HepG2 (cell line): ENCODE measurements around the gene GDF7. TPM values are rescaled to one million over a fixed set of nuclear protein-coding genes. Genes with fewer than 3 reads are reported as not detected.

ENCODE experiments used
- ADNP ChIP-seq: sonication (generic); formaldehyde crosslinking; IDR thresholded peaks from 2 replicates; pipeline ENCODE4 v1.4.0; 2020; ENCODE audit warnings: missing genetic modification reagents
- AKAP8 ChIP-seq: sonication (generic); formaldehyde crosslinking; IDR thresholded peaks from 2 replicates; pipeline ENCODE4 v1.5.1; 2020; ENCODE audit warnings: mild to moderate bottlenecking, missing genetic modification reagents
- BRD4 ChIP-seq: sonication (generic); formaldehyde crosslinking; IDR thresholded peaks from 2 replicates; pipeline ENCODE4 v1.4.0; 2020; ENCODE audit warnings: missing genetic modification reagents
- GMEB1 ChIP-seq: sonication (generic); formaldehyde crosslinking; IDR thresholded peaks from 2 replicates; pipeline ENCODE4 v1.5.1; 2020; ENCODE audit warnings: missing genetic modification reagents, mild to moderate bottlenecking, borderline replicate concordance
- NCOA5 ChIP-seq: sonication (generic); formaldehyde crosslinking; IDR thresholded peaks from 2 replicates; pipeline ENCODE4 v1.4.0; 2020; ENCODE audit warnings: missing genetic modification reagents
- POLR2AphosphoS2 ChIP-seq: IDR thresholded peaks from 2 replicates; pipeline ENCODE4 v1.6.1; 2011; ENCODE audit warnings: low read depth, low read length, improper control_type of control experiment
- ZBTB33 ChIP-seq: sonication (generic); formaldehyde crosslinking; IDR thresholded peaks from 2 replicates; pipeline ENCODE4 v1.4.0; 2020; ENCODE audit warnings: missing genetic modification reagents
- ZBTB40 ChIP-seq, 2 experiments: fragments of 450-650 bp in 1 of 2; sonication (generic) in 1 of 2; formaldehyde crosslinking in 1 of 2; IDR thresholded peaks; 2 replicates each; pipeline versions ENCODE4 v1.6.1 to v1.8.0; 2016 to 2022; ENCODE audit warnings: antibody characterized with exemption in 1 of 2, mild to moderate bottlenecking in 1 of 2, missing genetic modification reagents in 1 of 2
- ZMYM4 ChIP-seq: sonication (generic); formaldehyde crosslinking; IDR thresholded peaks from 2 replicates; pipeline ENCODE4 v1.8.1; 2023; ENCODE audit warnings: mild to moderate bottlenecking, missing genetic modification reagents
- ZNF235 ChIP-seq: sonication (generic); formaldehyde crosslinking; IDR thresholded peaks from 2 replicates; pipeline ENCODE4 v1.8.1; 2023; ENCODE audit warnings: mild to moderate bottlenecking, missing genetic modification reagents, borderline replicate concordance
- polyA plus RNA-seq, 8 experiments: library from polyadenylated mRNA; depleted of rRNA in 3 of 8; stranded (reverse) in 7 of 8; unstranded in 1 of 8; fragments of >200 nt; fragmentation: Illumina TruSeq in 4 of 8; extraction: Trizol in 4 of 8; gene quantifications; 2 replicates each; pipeline versions ENCODE4 v1.2.1 to v1.2.3, GENCODE V29; 2011 to 2016; ENCODE audit warnings: low read depth in 4 of 8, missing spikeins in 1 of 8, mixed read lengths in 1 of 8; ENCODE audit not compliant: insufficient read depth in 1 of 8
- total RNA-seq, 5 experiments: library from RNA; depleted of rRNA; stranded (reverse); fragments of >200 nt; fragmentation: Illumina TruSeq; extraction: Trizol; gene quantifications; 2 replicates each; pipeline ENCODE4 v1.2.3, GENCODE V29; 2016; ENCODE audit warnings: low read depth in 1 of 5
- TF ChIP-seq, protein P1 (sequence below): sonication (generic); formaldehyde crosslinking; IDR thresholded peaks from 2 replicates; pipeline ENCODE4 v1.4.0; 2020; ENCODE audit warnings: mild to moderate bottlenecking, missing genetic modification reagents
- TF ChIP-seq, protein P2 (sequence below): conservative IDR thresholded peaks from 2 replicates; pipeline ENCODE4 v1.6.1; 2018; ENCODE audit warnings: missing genetic modification reagents

The GDF7 gene
- total and polyA plus RNA-seq, 2 of the 13 experiments (the other 11 are each of a cell fraction or from before 2014, with no cell fraction given), result 1.6 to 15.0 TPM

DNA sequence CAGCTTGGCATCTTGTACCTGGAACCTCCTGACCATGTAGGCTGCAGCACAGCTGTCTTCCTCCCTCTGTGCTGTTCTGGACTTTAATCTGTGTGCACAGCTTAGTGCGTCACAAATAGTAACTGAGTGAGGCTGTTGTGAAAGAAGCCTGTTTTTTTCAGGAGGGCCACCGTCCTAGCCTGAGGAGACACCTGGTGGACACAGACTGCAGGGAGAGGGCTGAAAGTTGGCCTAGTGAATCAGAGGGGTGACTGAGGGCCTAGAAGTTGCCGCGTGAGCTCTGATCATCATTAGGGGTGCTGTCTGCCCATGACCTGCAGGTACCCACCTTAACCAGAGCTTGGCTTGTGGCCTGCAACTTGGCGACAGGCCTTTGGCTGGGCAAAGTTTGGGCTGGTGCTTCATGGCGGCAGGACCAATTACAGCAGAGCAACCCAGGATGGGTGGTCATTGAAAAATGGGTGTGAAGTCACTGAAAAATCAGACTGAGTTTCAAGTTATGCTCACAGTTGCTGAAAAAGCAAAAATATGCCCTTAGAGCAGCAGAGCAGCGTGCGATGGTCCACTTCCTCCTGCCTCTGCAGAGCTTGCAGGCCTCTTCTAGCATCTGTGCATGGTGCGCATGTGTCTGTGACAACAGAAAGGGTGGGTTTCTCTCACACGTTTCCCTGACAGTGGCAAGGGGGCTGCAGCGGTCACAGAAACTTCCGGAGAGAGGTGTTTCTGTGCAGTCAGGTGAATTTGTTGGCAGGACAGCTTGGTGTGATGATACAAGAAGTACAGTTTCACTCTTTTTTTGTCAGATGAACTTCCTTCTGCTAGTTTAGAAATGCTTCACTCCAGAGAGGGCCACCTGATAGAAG is 9.6 kb downstream of the GDF7 start (continued):
- TF ChIP-seq ZBTB40 (IDR thresholded peaks at IDR 0.05), result no peak
- peak; percentile 57 for TF ChIP-seq ZBTB40 (CRISPR knock-in tag; IDR thresholded peaks at IDR 0.05)
- TF ChIP-seq NCOA5, result no peak
- peak; percentile 72 for TF ChIP-seq ZBTB33 (CRISPR knock-in tag)
- no peak; the same call in 1 of the 2 replicates for TF ChIP-seq POLR2AphosphoS2
- TF ChIP-seq AKAP8 (CRISPR knock-in tag), result peak; percentile 87
- TF ChIP-seq, protein P1, sequence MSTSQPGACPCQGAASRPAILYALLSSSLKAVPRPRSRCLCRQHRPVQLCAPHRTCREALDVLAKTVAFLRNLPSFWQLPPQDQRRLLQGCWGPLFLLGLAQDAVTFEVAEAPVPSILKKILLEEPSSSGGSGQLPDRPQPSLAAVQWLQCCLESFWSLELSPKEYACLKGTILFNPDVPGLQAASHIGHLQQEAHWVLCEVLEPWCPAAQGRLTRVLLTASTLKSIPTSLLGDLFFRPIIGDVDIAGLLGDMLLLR (CRISPR knock-in tag), result peak; percentile 69; the same call in 1 of the 2 replicates
- TF ChIP-seq BRD4, result 0 out of 2 replicates have a peak, but pooled peaks have one; percentile 64
- TF ChIP-seq ADNP (CRISPR knock-in tag), result no peak; the same call in 1 of the 2 replicates
- 0 out of 2 replicates have a peak, but pooled peaks have one; percentile 66 for TF ChIP-seq ZNF235 (CRISPR knock-in tag)
- TF ChIP-seq, protein P2, sequence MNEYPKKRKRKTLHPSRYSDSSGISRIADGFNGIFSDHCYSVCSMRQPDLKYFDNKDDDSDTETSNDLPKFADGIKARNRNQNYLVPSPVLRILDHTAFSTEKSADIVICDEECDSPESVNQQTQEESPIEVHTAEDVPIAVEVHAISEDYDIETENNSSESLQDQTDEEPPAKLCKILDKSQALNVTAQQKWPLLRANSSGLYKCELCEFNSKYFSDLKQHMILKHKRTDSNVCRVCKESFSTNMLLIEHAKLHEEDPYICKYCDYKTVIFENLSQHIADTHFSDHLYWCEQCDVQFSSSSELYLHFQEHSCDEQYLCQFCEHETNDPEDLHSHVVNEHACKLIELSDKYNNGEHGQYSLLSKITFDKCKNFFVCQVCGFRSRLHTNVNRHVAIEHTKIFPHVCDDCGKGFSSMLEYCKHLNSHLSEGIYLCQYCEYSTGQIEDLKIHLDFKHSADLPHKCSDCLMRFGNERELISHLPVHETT, result peak; percentile 51; the same call in 1 of the 2 replicates
- TF ChIP-seq ZMYM4, result peak; percentile 89
- TF ChIP-seq GMEB1 (CRISPR knock-in tag), result peak; percentile 54; the same call in 1 of the 2 replicates
